Activated B cell treated with CpG ODN at 0.5 μM for 24 hours (primary cell): ENCODE measurements around the gene KRT80. TPM values are rescaled to one million over a fixed set of nuclear protein-coding genes. Genes with fewer than 3 reads are reported as not detected.
"Not testable (repeated sequence)": the region's sequence is repeated elsewhere in the genome, so short reads cannot be mapped to it uniquely, and the experiment has no call there.

Source experiments
- ATAC-seq: fragments of 200-7000 bp; cut with Tn5 transposase; one replicate; pipeline ENCODE4 v1.10.0; 2021; ENCODE audit warnings: low read depth, mild to moderate bottlenecking, moderate library complexity
- CTCF ChIA-PET: fragments of 350-600 bp; sonication (Branson Sonifier 250); formaldehyde crosslinking; loops from one replicate; lab custom pipeline; 2021; ENCODE audit warnings: antibody characterized with exemption; lab: Charles Lee
- POLR2A ChIA-PET: fragments of 350-600 bp; sonication (Branson Sonifier 250); formaldehyde crosslinking; loops from one replicate; lab custom pipeline; 2021; ENCODE audit warnings: antibody characterized with exemption; lab: Charles Lee
- DNase-seq: peaks from one replicate; pipeline ENCODE4 v3.0.0; 2022
- H3K27ac Mint-ChIP-seq: one replicate; pipeline ENCODE4 v1.8.0; 2020; ENCODE audit warnings: mixed read lengths
- H3K27me3 Mint-ChIP-seq: one replicate; pipeline ENCODE4 v1.8.0; 2021; ENCODE audit warnings: mixed read lengths
- H3K36me3 Mint-ChIP-seq: one replicate; pipeline ENCODE4 v1.8.0; 2021; ENCODE audit warnings: low read depth, mixed read lengths
- H3K4me1 Mint-ChIP-seq: one replicate; pipeline ENCODE4 v1.8.0; 2021; ENCODE audit warnings: mixed read lengths
- H3K4me3 Mint-ChIP-seq: one replicate; pipeline ENCODE4 v1.8.0; 2020; ENCODE audit warnings: mild to moderate bottlenecking, mixed read lengths
- H3K9me3 Mint-ChIP-seq: one replicate; pipeline ENCODE4 v1.8.0; 2020; ENCODE audit warnings: mixed read lengths
- intact Hi-C: fragments of 100-400 bp; cut with micrococcal nuclease; formaldehyde crosslinking; loops from one replicate; pipeline ENCODE4 v1.15.1; 2024
- total RNA-seq: library from RNA; stranded (reverse); gene quantifications from 2 replicates; pipeline ENCODE4 v1.2.3, GENCODE V29; 2022
- TF ChIP-seq, protein P1 (sequence below): fragments of 200-600 bp; IDR thresholded peaks from one replicate; pipeline ENCODE4 v1.8.0; 2022; ENCODE audit warnings: antibody characterized with exemption, mild to moderate bottlenecking

KRT80 gene
- not detected in 2 replicates for total RNA-seq

DNA sequence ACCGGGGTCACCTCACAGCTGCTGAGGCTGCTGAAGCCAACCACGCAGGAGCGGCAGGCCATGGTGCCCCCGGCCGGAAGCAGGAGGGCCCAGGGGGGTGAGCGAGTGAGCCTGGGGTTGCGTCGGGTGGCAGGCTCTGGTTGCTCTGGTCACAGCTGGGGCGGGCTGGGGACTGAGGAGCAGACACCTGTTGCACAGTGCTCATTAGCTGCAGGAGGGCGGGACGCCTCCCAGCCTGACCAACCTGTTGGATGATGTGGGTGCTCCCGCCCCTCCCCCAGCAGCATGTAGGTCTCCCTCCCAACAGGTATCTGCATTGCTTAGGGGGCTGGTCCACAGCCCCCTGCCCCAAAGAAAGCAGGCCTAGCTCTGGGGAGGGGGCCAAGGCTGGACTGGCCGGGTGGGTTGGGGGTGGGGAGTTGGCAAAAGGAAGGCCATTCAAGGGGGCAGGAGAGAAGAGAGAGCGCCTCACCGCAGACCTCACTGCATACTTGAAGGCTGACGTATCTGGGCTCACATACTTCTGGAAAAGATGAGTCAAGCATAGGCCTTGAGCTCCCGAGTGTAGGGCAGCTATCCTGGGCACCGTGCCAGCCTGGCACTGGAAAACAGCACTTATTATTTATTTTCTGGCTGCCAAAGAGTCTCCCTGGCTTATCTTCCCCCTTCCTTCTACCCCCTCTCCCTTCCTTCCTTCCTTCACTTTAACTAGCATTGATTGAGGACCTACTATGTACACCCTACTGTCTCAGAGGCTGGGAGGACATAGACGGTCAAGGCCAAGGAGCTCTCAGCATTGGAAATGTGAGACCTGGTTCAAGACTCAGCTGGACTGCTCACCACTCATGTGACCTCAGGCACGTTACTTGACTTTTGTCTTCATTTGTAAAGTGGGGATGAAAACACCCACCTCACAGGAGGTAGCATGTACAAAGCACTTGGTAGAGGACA, at the start of gene KRT80:
TSS of gene KRT80 (minus strand) at position 174 of the 951 bp plus-strand sequence. CDS start at position 62, 112 bp downstream.
- intact Hi-C loops, result no loop called here
- Mint-ChIP-seq H3K4me1 (no peaks in the 10 kb centered on the region), H3K27me3 (peaks cover 29% of the 10 kb centered on the region), H3K27ac (no peak within 1 kb of the TSS), H3K36me3 (no peaks in the 10 kb centered on the region), H3K9me3 (no peaks in the 10 kb centered on the region), H3K4me3 (no peak within 1 kb of the TSS)
- POLR2A ChIA-PET, result no interaction called here
- CTCF ChIA-PET, result no interaction called here
- DNase-seq (no peak), ATAC-seq (no peak)
- TF ChIP-seq, protein P1, sequence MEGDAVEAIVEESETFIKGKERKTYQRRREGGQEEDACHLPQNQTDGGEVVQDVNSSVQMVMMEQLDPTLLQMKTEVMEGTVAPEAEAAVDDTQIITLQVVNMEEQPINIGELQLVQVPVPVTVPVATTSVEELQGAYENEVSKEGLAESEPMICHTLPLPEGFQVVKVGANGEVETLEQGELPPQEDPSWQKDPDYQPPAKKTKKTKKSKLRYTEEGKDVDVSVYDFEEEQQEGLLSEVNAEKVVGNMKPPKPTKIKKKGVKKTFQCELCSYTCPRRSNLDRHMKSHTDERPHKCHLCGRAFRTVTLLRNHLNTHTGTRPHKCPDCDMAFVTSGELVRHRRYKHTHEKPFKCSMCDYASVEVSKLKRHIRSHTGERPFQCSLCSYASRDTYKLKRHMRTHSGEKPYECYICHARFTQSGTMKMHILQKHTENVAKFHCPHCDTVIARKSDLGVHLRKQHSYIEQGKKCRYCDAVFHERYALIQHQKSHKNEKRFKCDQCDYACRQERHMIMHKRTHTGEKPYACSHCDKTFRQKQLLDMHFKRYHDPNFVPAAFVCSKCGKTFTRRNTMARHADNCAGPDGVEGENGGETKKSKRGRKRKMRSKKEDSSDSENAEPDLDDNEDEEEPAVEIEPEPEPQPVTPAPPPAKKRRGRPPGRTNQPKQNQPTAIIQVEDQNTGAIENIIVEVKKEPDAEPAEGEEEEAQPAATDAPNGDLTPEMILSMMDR, result no peak

DNA sequence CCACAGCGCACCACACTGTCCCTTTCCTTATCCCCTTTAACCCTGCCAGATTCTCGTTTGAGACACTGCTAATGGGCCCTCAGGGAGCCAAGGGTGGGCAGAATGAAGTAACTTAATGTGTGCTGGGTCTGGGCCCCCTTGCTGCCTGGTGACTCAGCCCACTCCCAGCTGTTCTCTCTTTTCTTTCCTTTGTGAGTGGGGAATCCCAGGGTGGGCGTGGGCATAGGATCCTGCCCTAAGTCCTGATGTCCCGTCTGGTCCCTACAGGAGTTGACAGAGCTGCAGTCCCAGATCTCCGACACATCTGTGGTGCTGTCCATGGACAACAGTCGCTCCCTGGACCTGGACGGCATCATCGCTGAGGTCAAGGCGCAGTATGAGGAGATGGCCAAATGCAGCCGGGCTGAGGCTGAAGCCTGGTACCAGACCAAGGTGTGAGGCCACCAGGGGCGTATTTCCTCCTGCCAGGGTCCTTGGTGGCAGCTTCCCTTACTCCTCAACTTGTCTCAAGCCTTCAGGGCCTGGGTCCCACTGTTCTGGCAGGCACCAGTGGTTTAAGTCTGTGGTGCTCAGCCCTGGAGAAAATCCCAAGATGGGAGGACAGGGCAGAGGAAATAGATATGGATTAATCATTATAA, 49.5 kb upstream of the KRT80 start:
- Mint-ChIP-seq H3K4me1 (peaks cover 12% of the 10 kb centered on the region), H3K36me3 (no peaks in the 10 kb centered on the region), H3K27me3 (peaks cover 16% of the 10 kb centered on the region), H3K9me3 (no peaks in the 10 kb centered on the region), H3K27ac (no peak overlapping the region), H3K4me3 (no peak overlapping the region)
- ChIA-PET CTCF (interaction anchor here (1.3 kb wide), 1 partner anchor 38 kb away, joined by 3 read pairs; no protein-coding TSS in a partner anchor), POLR2A (no interaction called here)
- ATAC-seq, result no peak
- TF ChIP-seq, protein P1, result no peak
- intact Hi-C loops, result no loop called here
- DNase-seq, result no peak

DNA sequence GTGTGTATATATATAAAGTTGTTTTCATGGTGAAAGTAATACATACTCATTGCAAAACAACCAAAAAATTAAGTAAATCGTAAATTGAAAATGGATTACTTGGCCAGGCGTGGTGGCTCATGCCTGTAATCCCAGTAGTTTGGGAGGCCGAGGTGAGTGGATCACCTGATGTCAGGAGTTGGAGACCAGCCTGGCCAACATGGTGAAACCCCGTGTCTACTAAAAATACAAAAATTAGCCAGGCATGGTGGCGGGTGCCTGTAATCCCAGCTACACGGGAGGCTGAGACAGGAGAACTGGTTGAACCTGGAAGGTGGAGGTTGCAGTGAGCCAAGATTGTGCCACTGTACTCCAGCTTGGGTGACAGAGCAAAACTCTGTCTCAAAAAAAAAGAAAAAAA, 48.4 kb upstream of the KRT80 start:
- POLR2A ChIA-PET, H3K9me3 Mint-ChIP-seq, H3K27ac Mint-ChIP-seq, ATAC-seq, intact Hi-C loops, H3K36me3 Mint-ChIP-seq, H3K4me3 Mint-ChIP-seq, DNase-seq, CTCF ChIA-PET: not testable (repeated sequence)
- Mint-ChIP-seq H3K4me1 (peaks cover 12% of the 10 kb centered on the region), H3K27me3 (peaks cover 17% of the 10 kb centered on the region)

DNA sequence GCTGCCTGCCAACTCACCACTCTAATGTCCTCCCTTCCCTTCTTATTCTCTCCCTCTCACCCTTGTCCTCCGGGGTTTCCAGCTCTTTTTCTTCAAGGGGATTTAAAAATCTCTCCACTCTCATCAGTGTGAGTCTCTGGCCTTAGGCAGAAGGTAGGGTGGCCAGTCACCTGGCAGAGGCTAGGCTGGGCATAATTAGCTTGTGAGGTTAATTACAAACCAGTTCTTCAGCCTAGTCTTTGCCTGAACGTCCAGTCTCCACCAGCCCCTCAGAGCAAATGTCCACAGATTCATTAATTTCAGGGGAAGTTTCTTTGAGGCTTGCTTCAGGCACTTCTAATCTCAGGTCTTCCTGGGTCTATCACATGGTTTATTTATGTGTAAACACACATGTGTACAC, 48.0 kb upstream of the KRT80 start:
- intact Hi-C loops, result no loop called here

DNA sequence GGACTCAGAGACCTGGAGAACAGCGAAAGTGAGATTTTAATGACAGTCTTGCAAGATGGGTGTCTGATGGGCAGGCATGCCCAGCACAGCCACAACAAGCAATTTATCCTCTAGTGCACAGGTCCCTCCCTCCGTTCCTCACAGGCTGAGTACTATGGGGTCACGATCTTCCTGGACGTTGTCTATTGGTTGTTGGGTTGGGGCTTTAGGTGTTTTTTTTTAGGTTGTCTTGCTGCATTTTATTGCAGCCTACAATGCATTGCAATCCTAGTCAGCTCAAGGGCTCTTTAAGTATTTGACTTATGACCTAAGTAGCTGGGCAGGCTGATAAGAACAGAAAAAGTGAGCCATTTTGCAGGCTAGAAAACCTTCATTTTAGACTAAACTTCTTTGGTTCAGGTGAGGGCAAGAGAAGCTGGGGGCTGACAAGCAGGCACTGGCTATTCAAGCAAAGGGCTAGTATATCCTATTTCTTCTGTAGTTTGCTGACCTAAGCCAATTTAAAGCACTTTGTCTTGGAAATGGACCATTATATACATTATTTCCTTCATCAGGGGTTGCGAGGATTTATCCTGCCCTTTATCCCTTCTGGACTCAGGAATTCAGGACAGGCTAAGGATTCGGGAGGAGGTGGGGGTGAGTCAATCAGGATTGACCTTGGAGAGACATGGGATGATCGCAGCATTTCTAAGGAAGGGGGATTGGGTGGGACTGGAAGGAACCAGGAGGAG, 47.3 kb upstream of the KRT80 start:
- TF ChIP-seq, protein P1, result no peak
- POLR2A ChIA-PET, result no interaction called here
- Mint-ChIP-seq H3K9me3 (no peaks in the 10 kb centered on the region), H3K4me3 (no peak overlapping the region), H3K27ac (no peak overlapping the region), H3K36me3 (no peaks in the 10 kb centered on the region), H3K4me1 (peaks cover 7% of the 10 kb centered on the region), H3K27me3 (peaks cover 23% of the 10 kb centered on the region)
- CTCF ChIA-PET, result no interaction called here
- intact Hi-C loops, result no loop called here
- no peak for ATAC-seq
- no peak for DNase-seq

More for the DNA sequence above, 48.0 kb upstream of the KRT80 start:
- Mint-ChIP-seq H3K4me3 (no peak overlapping the region), H3K36me3 (no peaks in the 10 kb centered on the region), H3K27me3 (peaks cover 17% of the 10 kb centered on the region), H3K4me1 (peaks cover 12% of the 10 kb centered on the region), H3K27ac (no peak overlapping the region), H3K9me3 (no peaks in the 10 kb centered on the region)
- TF ChIP-seq, protein P1, result no peak
- DNase-seq (no peak), ATAC-seq (no peak)
- ChIA-PET CTCF (no interaction called here), POLR2A (no interaction called here)
